Measurements from ENCODE around the gene COPB2.
A peak's percentile ranks its signal among the peaks of the same experiment; 100 is the strongest.

Gene COPB2

DNA sequence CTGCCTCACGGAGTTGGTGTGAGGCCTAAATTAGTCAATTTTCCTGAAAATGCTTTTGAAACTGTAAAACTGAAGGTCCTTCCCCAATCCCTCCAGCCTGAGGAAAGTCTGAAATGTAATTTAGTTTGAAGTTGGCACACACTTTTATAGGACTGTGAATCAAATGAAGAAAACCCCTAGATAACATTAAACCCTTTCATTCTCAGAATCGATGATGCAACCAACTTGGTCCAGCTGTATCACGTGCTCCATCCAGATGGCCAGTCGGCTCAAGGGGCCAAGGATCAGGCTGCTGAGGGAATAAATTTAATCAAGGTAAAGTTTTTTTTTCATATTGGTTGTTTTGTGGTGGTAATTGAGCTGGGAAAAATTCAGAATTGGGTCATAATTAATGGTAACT lies 34.0 kb downstream of the COPB2 start:
- H3K9ac ChIP-seq (ENCODE audit: low read length in 5 of 5) = no peak overlapping the region

DNA sequence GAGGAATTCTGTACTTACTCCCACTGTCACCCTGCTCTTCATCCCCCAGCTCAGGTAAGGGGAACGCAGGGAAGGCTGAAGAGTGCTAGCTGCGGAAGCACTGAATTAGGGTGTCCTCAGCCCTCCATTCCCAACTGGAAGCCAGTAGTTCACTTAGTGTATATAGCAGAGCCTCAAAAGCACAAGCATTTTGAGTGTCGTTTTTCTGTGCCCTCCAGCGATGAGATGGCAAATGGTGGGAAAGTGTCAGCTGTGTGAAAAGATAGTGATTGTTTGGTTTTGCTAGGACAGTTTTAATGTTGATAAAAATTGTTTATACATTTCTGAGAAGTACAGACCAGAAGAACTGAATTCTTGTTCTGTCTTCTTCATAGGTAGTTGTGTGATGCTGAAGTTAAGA lies 34.8 kb downstream of the COPB2 start:
- Histone ChIP-seq H3K4me3 (ENCODE audit: low read depth in 1 of 5, low read length in 5 of 5) (no peak overlapping the region), H3K36me3 (ENCODE audit: control insufficient read depth in 5 of 5, insufficient read depth in 5 of 5, low read length in 5 of 5) (peaks cover 69 to 96% (median 89%) of the 10 kb centered on the region in 5 donors), H3K4me1 (ENCODE audit: control insufficient read depth in 5 of 5, insufficient read depth in 5 of 5, low read length in 5 of 5) (peaks cover 0 to 5% (median 0%) of the 10 kb centered on the region in 5 donors), H3K9ac (ENCODE audit: low read length in 5 of 5) (no peak overlapping the region), H3K27me3 (ENCODE audit: control insufficient read depth in 5 of 5, insufficient read depth in 4 of 5, low read length in 5 of 5) (no peaks in the 10 kb centered on the region), H3K9me3 (ENCODE audit: control insufficient read depth in 5 of 5, low read length in 5 of 5) (no peaks in the 10 kb centered on the region), H3K27ac (ENCODE audit: low read depth, low read length) (peak overlapping the region; percentile 69)

More for the DNA sequence above, 34.0 kb downstream of the COPB2 start:
- Histone ChIP-seq H3K4me1 (ENCODE audit: control insufficient read depth in 5 of 5, insufficient read depth in 5 of 5, low read length in 5 of 5) (peaks cover 0 to 5% (median 0%) of the 10 kb centered on the region in 5 donors), H3K36me3 (ENCODE audit: control insufficient read depth in 5 of 5, insufficient read depth in 5 of 5, low read length in 5 of 5) (peaks cover 73 to 97% (median 89%) of the 10 kb centered on the region in 5 donors), H3K9me3 (ENCODE audit: control insufficient read depth in 5 of 5, low read length in 5 of 5) (no peaks in the 10 kb centered on the region), H3K4me3 (ENCODE audit: low read depth in 1 of 5, low read length in 5 of 5) (no peak overlapping the region), H3K27me3 (ENCODE audit: control insufficient read depth in 5 of 5, insufficient read depth in 4 of 5, low read length in 5 of 5) (no peaks in the 10 kb centered on the region), H3K27ac (ENCODE audit: low read depth, low read length) (peak overlapping the region; percentile 69)

DNA sequence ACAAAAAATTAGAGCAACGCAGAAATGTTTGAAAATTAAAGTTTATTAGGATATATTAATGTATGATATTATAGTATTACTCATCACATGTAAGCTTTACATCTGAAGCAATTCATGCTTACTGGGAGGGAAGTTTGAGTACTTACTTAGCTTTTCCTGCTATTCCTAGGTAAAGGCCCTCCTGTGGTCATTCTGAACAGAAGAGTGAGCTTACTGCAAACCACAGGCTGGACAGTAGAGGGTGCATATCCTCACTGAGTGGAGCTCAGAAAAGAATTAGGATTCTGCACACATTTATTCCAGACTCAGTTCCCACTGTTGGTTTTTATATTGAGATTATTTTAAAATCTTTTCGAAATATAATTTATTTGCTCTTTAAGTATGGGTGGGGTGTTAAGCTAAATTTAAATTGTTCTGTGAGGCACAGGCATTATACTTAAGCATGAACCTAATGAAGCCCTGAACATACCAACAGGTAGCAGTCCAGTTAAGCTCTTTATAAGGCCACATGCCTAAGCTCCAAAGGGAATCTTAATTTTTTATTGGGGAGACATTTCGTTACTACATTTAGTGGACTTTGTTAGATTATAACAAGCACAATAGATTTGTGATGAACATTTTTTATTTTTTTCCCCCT lies 35.4 kb downstream of the COPB2 start:
- Histone ChIP-seq H3K4me3 (ENCODE audit: low read depth in 1 of 5, low read length in 5 of 5) (no peak overlapping the region), H3K4me1 (ENCODE audit: control insufficient read depth in 5 of 5, insufficient read depth in 5 of 5, low read length in 5 of 5) (peaks cover 0 to 5% (median 0%) of the 10 kb centered on the region in 5 donors), H3K9ac (ENCODE audit: low read length in 5 of 5) (no peak overlapping the region), H3K27ac (ENCODE audit: low read depth, low read length) (peak overlapping the region; percentile 69), H3K27me3 (ENCODE audit: control insufficient read depth in 5 of 5, insufficient read depth in 4 of 5, low read length in 5 of 5) (no peaks in the 10 kb centered on the region), H3K36me3 (ENCODE audit: control insufficient read depth in 5 of 5, insufficient read depth in 5 of 5, low read length in 5 of 5) (peaks cover 64 to 96% (median 88%) of the 10 kb centered on the region in 5 donors), H3K9me3 (ENCODE audit: control insufficient read depth in 5 of 5, low read length in 5 of 5) (no peaks in the 10 kb centered on the region)

DNA sequence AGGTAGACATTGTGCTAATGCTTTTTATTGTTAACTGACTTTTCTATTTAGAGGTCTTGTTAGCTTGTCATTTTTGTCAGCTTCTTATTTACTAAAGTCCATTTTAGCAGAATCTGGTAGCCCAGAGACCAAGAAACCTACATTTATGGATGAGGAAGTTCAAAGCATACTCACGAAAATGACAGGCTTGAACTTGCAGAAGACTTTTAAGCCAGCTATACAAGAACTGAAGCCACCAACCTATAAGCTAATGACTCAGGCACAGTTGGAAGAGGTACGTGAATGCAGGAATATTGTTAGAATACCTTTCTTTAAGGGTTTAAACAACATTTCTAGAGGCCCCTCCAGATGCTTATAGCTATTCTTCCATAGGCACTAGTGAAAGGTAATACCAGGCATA lies 42.7 kb downstream of the COPB2 start:
- peaks cover 21 to 56% (median 45%) of the 10 kb centered on the region in 5 donors for H3K36me3 ChIP-seq (ENCODE audit: control insufficient read depth in 5 of 5, insufficient read depth in 5 of 5, low read length in 5 of 5)
- H3K4me1 ChIP-seq (ENCODE audit: control insufficient read depth in 5 of 5, insufficient read depth in 5 of 5, low read length in 5 of 5) = peaks cover 2 to 22% (median 17%) of the 10 kb centered on the region in 5 donors
- H3K27ac ChIP-seq (ENCODE audit: low read depth, low read length) = no peak overlapping the region

DNA sequence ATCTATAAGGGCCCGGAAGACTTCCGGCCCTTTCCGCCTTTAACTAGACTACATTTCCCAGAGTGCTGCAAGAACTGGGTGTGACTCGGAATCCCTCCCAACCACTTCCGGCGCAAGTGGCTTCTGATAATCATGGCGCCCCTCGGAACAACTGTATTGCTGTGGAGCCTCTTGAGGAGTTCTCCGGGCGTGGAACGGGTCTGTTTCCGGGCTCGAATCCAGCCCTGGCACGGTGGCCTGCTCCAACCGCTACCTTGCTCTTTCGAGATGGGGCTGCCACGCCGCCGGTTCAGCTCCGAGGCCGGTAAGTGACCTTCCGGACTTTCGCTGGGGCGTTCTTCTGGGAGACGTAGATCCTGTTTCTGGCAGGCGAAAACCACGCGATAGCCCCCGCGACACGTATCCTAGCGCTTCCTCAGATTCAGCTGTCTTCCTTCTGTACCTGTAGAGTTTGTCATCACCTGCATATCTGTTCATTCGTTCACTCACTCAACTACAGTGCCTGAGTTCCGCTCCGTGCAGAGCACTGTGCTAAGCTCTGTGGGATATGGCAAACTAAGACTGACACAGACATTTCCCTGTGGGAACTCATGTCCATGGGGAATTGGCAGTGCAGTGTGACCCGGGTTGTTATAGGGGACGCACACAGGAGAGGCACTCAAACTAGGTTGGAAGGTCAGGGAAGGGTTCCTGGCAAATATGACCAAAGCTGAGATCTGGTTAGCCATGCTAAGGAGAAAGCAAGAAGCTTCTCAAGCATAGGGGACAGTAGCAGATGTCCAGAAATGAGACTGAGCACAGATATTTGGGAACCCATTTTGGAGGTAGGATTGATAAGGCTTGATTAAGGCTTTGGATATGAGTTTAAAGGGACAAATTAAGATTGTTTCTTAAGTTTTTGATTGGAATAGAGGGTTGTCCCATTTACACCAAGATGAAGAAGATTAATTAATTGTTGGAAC lies 45.3 kb downstream of the COPB2 start, which contains the start of gene MRPS22:
Gene MRPS22, plus strand, starts transcription at position 126 of the 962 bp plus-strand sequence. Its CDS starts 7 bp downstream, at position 133.
- H3K4me3 ChIP-seq (ENCODE audit: low read depth in 1 of 5, low read length in 5 of 5) = peak within 1 kb of the TSS; percentile 87 to 100 (median 97)
- H3K9me3 ChIP-seq (ENCODE audit: control insufficient read depth in 5 of 5, low read length in 5 of 5) = no peaks in the 10 kb centered on the region
- H3K9ac ChIP-seq (ENCODE audit: low read length in 5 of 5) = peak within 1 kb of the TSS; percentile 68 to 99 (median 93)
- H3K27ac ChIP-seq (ENCODE audit: low read depth, low read length) = peak within 1 kb of the TSS; percentile 75
- peaks cover 0 to 6% (median 3%) of the 10 kb centered on the region in 5 donors for H3K27me3 ChIP-seq (ENCODE audit: control insufficient read depth in 5 of 5, insufficient read depth in 4 of 5, low read length in 5 of 5)
- peaks cover 2 to 22% (median 17%) of the 10 kb centered on the region in 5 donors for H3K4me1 ChIP-seq (ENCODE audit: control insufficient read depth in 5 of 5, insufficient read depth in 5 of 5, low read length in 5 of 5)
- peaks cover 12 to 31% (median 22%) of the 10 kb centered on the region in 5 donors for H3K36me3 ChIP-seq (ENCODE audit: control insufficient read depth in 5 of 5, insufficient read depth in 5 of 5, low read length in 5 of 5)

More for the DNA sequence above, 42.7 kb downstream of the COPB2 start:
- Histone ChIP-seq H3K9ac (ENCODE audit: low read length in 5 of 5) (no peak overlapping the region), H3K27me3 (ENCODE audit: control insufficient read depth in 5 of 5, insufficient read depth in 4 of 5, low read length in 5 of 5) (peaks cover 0 to under 1% (median 0%) of the 10 kb centered on the region in 5 donors), H3K9me3 (ENCODE audit: control insufficient read depth in 5 of 5, low read length in 5 of 5) (no peaks in the 10 kb centered on the region), H3K4me3 (ENCODE audit: low read depth in 1 of 5, low read length in 5 of 5) (no peak overlapping the region)

DNA sequence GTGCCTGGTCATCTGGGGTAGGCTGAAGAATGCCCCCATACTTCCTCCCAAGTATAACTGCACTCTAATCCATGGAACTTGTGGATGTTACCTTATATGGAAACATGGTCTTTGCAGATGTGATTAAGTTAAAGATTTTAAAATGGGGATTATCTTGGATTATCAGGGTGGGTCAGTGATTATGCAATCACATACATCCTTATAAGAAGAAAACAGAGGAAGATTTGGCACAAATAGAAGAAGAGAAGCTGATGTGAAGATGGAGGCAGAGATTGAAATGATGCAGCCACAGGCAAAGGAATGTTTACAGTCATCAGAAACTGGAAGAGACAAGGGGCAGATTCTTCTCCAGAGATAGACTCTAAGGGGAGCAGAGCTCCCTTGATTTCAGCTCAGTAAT lies 47.4 kb downstream of the COPB2 start:
- Histone ChIP-seq H3K27ac (ENCODE audit: low read depth, low read length) (no peak overlapping the region), H3K9ac (ENCODE audit: low read length in 5 of 5) (no peak overlapping the region), H3K4me1 (ENCODE audit: control insufficient read depth in 5 of 5, insufficient read depth in 5 of 5, low read length in 5 of 5) (peaks cover 2 to 22% (median 17%) of the 10 kb centered on the region in 5 donors), H3K36me3 (ENCODE audit: control insufficient read depth in 5 of 5, insufficient read depth in 5 of 5, low read length in 5 of 5) (peaks cover 0 to 10% (median 3%) of the 10 kb centered on the region in 5 donors), H3K27me3 (ENCODE audit: control insufficient read depth in 5 of 5, insufficient read depth in 4 of 5, low read length in 5 of 5) (peaks cover 0 to 6% (median 3%) of the 10 kb centered on the region in 5 donors), H3K4me3 (ENCODE audit: low read depth in 1 of 5, low read length in 5 of 5) (no peak overlapping the region), H3K9me3 (ENCODE audit: control insufficient read depth in 5 of 5, low read length in 5 of 5) (no peaks in the 10 kb centered on the region)

DNA sequence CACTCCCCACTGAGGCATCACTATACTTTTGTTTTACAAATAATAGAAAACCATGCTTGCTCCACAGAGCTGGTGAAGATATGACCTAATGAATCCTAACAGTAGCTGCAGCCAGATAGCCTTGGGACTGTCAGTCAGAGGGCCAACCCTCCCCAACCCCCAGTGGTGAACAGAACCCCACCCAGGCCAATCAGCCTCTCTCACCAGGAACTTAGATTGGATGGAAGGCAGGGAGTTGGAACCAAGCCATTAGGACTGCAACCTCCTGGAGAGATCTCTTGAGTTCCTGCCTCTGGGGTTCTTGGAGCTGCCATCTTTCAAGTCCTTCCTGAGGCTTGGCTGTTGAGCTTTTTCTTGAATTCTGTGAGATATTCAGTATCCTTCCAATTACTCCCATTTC lies 48.7 kb downstream of the COPB2 start:
- H3K27me3 ChIP-seq (ENCODE audit: control insufficient read depth in 5 of 5, insufficient read depth in 4 of 5, low read length in 5 of 5) = peaks cover 0 to 6% (median 3%) of the 10 kb centered on the region in 5 donors
- H3K4me1 ChIP-seq (ENCODE audit: control insufficient read depth in 5 of 5, insufficient read depth in 5 of 5, low read length in 5 of 5) = peaks cover 2 to 17% (median 16%) of the 10 kb centered on the region in 5 donors
- no peak overlapping the region for H3K4me3 ChIP-seq (ENCODE audit: low read depth in 1 of 5, low read length in 5 of 5)
- no peaks in the 10 kb centered on the region for H3K36me3 ChIP-seq (ENCODE audit: control insufficient read depth in 5 of 5, insufficient read depth in 5 of 5, low read length in 5 of 5)
- no peak overlapping the region for H3K27ac ChIP-seq (ENCODE audit: low read depth, low read length)
- no peaks in the 10 kb centered on the region for H3K9me3 ChIP-seq (ENCODE audit: control insufficient read depth in 5 of 5, low read length in 5 of 5)
- H3K9ac ChIP-seq (ENCODE audit: low read length in 5 of 5) = no peak overlapping the region

DNA sequence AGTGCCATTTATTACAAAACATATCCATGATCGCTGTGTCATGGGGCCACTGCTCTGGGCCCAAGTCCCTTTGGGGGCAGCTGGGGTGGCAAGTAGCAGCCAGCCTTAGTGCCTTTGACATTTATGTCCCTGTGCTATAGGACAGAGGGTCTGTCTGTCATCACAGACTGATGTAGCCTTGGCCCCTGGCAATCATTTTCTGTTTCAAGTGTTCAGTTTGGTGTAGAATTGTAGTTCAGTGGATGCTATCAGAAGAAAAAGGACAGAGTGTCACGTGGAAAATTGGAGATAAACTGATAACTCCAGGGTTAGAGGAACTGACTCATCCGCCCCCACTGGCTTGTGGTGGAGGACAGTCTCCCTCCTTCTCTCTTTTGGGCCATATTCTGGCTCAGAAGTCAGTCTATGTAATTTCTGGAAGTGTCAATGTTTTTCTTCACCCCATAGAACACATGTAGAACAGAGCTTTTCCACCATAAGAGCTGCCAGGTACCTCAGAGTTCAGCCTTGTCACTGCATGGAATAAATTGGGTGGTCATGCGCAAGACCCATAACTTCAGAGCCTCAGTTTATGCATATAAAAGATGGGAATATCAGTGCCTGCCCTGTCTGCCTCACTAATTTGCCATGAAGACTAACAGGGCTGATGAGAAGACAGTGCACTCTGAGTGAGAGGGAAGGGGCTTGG lies 50.1 kb downstream of the COPB2 start:
- Histone ChIP-seq H3K27me3 (ENCODE audit: control insufficient read depth in 5 of 5, insufficient read depth in 4 of 5, low read length in 5 of 5) (peaks cover 0 to 6% (median 3%) of the 10 kb centered on the region in 5 donors), H3K4me1 (ENCODE audit: control insufficient read depth in 5 of 5, insufficient read depth in 5 of 5, low read length in 5 of 5) (peaks cover 0 to 3% (median 3%) of the 10 kb centered on the region in 5 donors), H3K36me3 (ENCODE audit: control insufficient read depth in 5 of 5, insufficient read depth in 5 of 5, low read length in 5 of 5) (no peaks in the 10 kb centered on the region), H3K27ac (ENCODE audit: low read depth, low read length) (no peak overlapping the region), H3K4me3 (ENCODE audit: low read depth in 1 of 5, low read length in 5 of 5) (no peak overlapping the region), H3K9ac (ENCODE audit: low read length in 5 of 5) (no peak overlapping the region), H3K9me3 (ENCODE audit: control insufficient read depth in 5 of 5, low read length in 5 of 5) (no peaks in the 10 kb centered on the region)

DNA sequence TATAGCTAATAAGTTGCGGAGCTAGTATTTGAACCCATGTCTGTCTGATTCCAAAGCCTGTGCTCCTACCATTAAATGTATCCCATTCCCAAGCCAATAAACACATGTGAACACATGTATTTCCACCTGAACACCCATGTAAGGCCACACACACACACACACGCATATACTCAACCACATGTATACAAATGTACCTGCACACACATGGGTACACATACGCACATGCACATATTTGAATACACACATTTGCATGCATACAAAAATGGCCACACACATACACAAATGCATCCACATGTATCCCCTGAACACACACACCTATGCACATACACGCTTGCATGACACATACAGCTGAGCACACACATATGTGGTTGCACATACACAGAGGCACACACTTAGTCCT lies 51.0 kb downstream of the COPB2 start:
- H3K9ac ChIP-seq (ENCODE audit: low read length in 5 of 5) = no peak overlapping the region
- no peak overlapping the region for H3K27ac ChIP-seq (ENCODE audit: low read depth, low read length)
- H3K27me3 ChIP-seq (ENCODE audit: control insufficient read depth in 5 of 5, insufficient read depth in 4 of 5, low read length in 5 of 5) = peaks cover 0 to 6% (median 3%) of the 10 kb centered on the region in 5 donors
- no peak overlapping the region for H3K4me3 ChIP-seq (ENCODE audit: low read depth in 1 of 5, low read length in 5 of 5)
- H3K36me3 ChIP-seq (ENCODE audit: control insufficient read depth in 5 of 5, insufficient read depth in 5 of 5, low read length in 5 of 5) = no peaks in the 10 kb centered on the region
- no peaks in the 10 kb centered on the region for H3K9me3 ChIP-seq (ENCODE audit: control insufficient read depth in 5 of 5, low read length in 5 of 5)
- no peaks in the 10 kb centered on the region for H3K4me1 ChIP-seq (ENCODE audit: control insufficient read depth in 5 of 5, insufficient read depth in 5 of 5, low read length in 5 of 5)
